Measurements from ENCODE around the gene PDGFA. TPM values are rescaled to one million over a fixed set of nuclear protein-coding genes. Genes with fewer than 3 reads are reported as not detected.

The PDGFA gene
- total RNA-seq, 2 donors from 2014 or later = 34.9 to 50.5 TPM

- H3K4me1 ChIP-seq = peaks cover 21% of the 10 kb centered on the region
Observed at GRCh38 chr7:509426-510130, 10.1 kb downstream of the PDGFA start.

GRCh38 chr7:508461-509170 is 11.0 kb downstream of the PDGFA start:
- no peak overlapping the region for H3K9ac ChIP-seq (ENCODE audit: low read depth in 2 of 2, low read length in 2 of 2)
- DNase-seq = no peak
- H3K4me1 ChIP-seq = peaks cover 26% of the 10 kb centered on the region
- H3K27me3 ChIP-seq = no peaks in the 10 kb centered on the region
- H3K4me3 ChIP-seq = no peak overlapping the region
- peaks cover 4% of the 10 kb centered on the region for H3K36me3 ChIP-seq
- TF ChIP-seq CTCF (IDR thresholded peaks at IDR 0.05) = no peak
- no peak overlapping the region for H3K27ac ChIP-seq
- no peaks in the 10 kb centered on the region for H3K9me3 ChIP-seq
- intact Hi-C loops (cut with DNase I) = no loop called here

More at GRCh38 chr7:509426-510130, 10.1 kb downstream of the PDGFA start:
- Histone ChIP-seq H3K4me3 (no peak overlapping the region), H3K27ac (no peak overlapping the region), H3K36me3 (peaks cover 4% of the 10 kb centered on the region), H3K9me3 (no peaks in the 10 kb centered on the region), H3K9ac (ENCODE audit: low read depth in 2 of 2, low read length in 2 of 2) (no peak overlapping the region), H3K27me3 (no peaks in the 10 kb centered on the region)
- intact Hi-C loops (cut with DNase I) = no loop called here
- TF ChIP-seq CTCF (IDR thresholded peaks at IDR 0.05) = no peak
- no peak for DNase-seq

GRCh38 chr7:507623-508300 is 11.9 kb downstream of the PDGFA start:
- no peak for DNase-seq
- no peak overlapping the region for H3K9ac ChIP-seq (ENCODE audit: low read depth in 2 of 2, low read length in 2 of 2)
- H3K36me3 ChIP-seq = peaks cover 4% of the 10 kb centered on the region
- H3K27me3 ChIP-seq = no peaks in the 10 kb centered on the region
- H3K27ac ChIP-seq = no peak overlapping the region
- H3K9me3 ChIP-seq = no peaks in the 10 kb centered on the region
- TF ChIP-seq CTCF (IDR thresholded peaks at IDR 0.05) = no peak
- H3K4me1 ChIP-seq = peaks cover 23% of the 10 kb centered on the region
- intact Hi-C loops (cut with DNase I) = no loop called here
- no peak overlapping the region for H3K4me3 ChIP-seq

GRCh38 chr7:506921-507622 is 12.6 kb downstream of the PDGFA start:
- no peaks in the 10 kb centered on the region for H3K9me3 ChIP-seq
- no peak for DNase-seq
- TF ChIP-seq CTCF (IDR thresholded peaks at IDR 0.05) = no peak
- H3K27me3 ChIP-seq = no peaks in the 10 kb centered on the region
- H3K27ac ChIP-seq = no peak overlapping the region
- H3K9ac ChIP-seq (ENCODE audit: low read depth in 2 of 2, low read length in 2 of 2) = no peak overlapping the region
- H3K4me3 ChIP-seq = no peak overlapping the region
- peaks cover 4% of the 10 kb centered on the region for H3K36me3 ChIP-seq
- peaks cover 20% of the 10 kb centered on the region for H3K4me1 ChIP-seq
- intact Hi-C loops (cut with DNase I) = no loop called here

- intact Hi-C loops (cut with DNase I) = no loop called here
- Histone ChIP-seq H3K36me3 (peaks cover 4% of the 10 kb centered on the region), H3K27ac (no peak overlapping the region), H3K27me3 (no peaks in the 10 kb centered on the region), H3K9me3 (no peaks in the 10 kb centered on the region), H3K9ac (ENCODE audit: low read depth in 2 of 2, low read length in 2 of 2) (no peak overlapping the region), H3K4me3 (no peak overlapping the region), H3K4me1 (peaks cover 16% of the 10 kb centered on the region)
- no peak for TF ChIP-seq CTCF (IDR thresholded peaks at IDR 0.05)
- DNase-seq = no peak
Observed at GRCh38 chr7:506391-506831, 13.2 kb downstream of the PDGFA start.

All from colonic mucosa (tissue), 4 donors.